A549 (cell line): Measurements from ENCODE around the gene TMEFF2.

Experiments
- EHF ChIP-seq: fragments of 250-450 bp; sonication (Bioruptor Pico); IDR thresholded peaks from 2 replicates; pipeline ENCODE4 v1.5.0; 2020; ENCODE audit warnings: mild to moderate bottlenecking
- EP300 ChIP-seq, 2 experiments: fragments of >200 bp; sonication (Bioruptor Twin); formaldehyde crosslinking; IDR thresholded peaks; 2 replicates in 1 of 2; 3 replicates in 1 of 2; pipeline ENCODE4 v1.6.1; 2016 to 2017
- FOSL2 ChIP-seq, 2 experiments: fragments of 450-650 bp in 1 of 2; fragments of >200 bp in 1 of 2; sonication (Bioruptor Twin) in 1 of 2; formaldehyde crosslinking; IDR thresholded peaks; 2 replicates each; pipeline versions ENCODE4 v1.5.0 to v1.6.1; 2016 to 2020; ENCODE audit warnings: mild to moderate bottlenecking in 1 of 2, moderate library complexity in 1 of 2
- HMGXB4 ChIP-seq: fragments of 250-450 bp; sonication (Bioruptor Pico); IDR thresholded peaks from 2 replicates; pipeline ENCODE4 v1.5.0; 2021; ENCODE audit warnings: mild to moderate bottlenecking, moderate library complexity, borderline replicate concordance
- HOXA7 ChIP-seq: fragments of 250-450 bp; sonication (Bioruptor Pico); IDR thresholded peaks from 2 replicates; pipeline ENCODE4 v1.5.0; 2020; ENCODE audit warnings: mild to moderate bottlenecking, moderate library complexity
- JUNB ChIP-seq: fragments of >200 bp; sonication (Bioruptor Twin); formaldehyde crosslinking; IDR thresholded peaks from 2 replicates; pipeline ENCODE4 v1.6.1; 2016
- POLR2A ChIP-seq: IDR thresholded peaks from 2 replicates; pipeline ENCODE4 v1.6.1; 2012; ENCODE audit warnings: mild to moderate bottlenecking, low read length
- ZC3H11A ChIP-seq: fragments of 450-650 bp; IDR thresholded peaks from 2 replicates; pipeline ENCODE4 v1.6.1; 2014; ENCODE audit warnings: antibody characterized with exemption, mild to moderate bottlenecking
- TF ChIP-seq, protein P1 (sequence below): fragments of >200 bp; sonication (Bioruptor Twin); formaldehyde crosslinking; IDR thresholded peaks from 3 replicates; pipeline ENCODE4 v1.5.1; 2016

DNA sequence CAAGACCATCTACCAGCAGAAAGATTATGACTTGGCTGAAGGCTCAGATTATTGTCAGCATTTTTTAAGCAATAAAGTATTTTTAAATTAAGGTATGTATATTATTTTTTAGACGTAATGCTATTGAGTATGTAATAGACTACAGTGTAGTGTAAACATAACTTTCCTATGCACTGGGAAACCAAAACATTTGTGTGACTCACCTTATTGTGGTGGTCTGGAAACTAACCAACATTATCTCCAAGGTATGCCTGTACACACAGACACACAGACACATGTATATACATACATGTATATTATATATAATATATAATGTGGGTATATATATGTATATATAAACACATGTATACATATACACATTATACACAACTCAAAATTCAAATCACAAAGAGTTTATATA is 9.1 kb upstream of the TMEFF2 start:
- TF ChIP-seq POLR2A: no peak
- no peak for TF ChIP-seq ZC3H11A
- TF ChIP-seq, protein P1, sequence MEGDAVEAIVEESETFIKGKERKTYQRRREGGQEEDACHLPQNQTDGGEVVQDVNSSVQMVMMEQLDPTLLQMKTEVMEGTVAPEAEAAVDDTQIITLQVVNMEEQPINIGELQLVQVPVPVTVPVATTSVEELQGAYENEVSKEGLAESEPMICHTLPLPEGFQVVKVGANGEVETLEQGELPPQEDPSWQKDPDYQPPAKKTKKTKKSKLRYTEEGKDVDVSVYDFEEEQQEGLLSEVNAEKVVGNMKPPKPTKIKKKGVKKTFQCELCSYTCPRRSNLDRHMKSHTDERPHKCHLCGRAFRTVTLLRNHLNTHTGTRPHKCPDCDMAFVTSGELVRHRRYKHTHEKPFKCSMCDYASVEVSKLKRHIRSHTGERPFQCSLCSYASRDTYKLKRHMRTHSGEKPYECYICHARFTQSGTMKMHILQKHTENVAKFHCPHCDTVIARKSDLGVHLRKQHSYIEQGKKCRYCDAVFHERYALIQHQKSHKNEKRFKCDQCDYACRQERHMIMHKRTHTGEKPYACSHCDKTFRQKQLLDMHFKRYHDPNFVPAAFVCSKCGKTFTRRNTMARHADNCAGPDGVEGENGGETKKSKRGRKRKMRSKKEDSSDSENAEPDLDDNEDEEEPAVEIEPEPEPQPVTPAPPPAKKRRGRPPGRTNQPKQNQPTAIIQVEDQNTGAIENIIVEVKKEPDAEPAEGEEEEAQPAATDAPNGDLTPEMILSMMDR: no peak
- no peak for TF ChIP-seq JUNB
- TF ChIP-seq EHF: no peak
- TF ChIP-seq EP300 (IDR thresholded peaks at IDR 0.05): no peak
- TF ChIP-seq HOXA7: no peak
- TF ChIP-seq HMGXB4: no peak
- TF ChIP-seq FOSL2 (IDR thresholded peaks at IDR 0.05): no peak
- no peak for TF ChIP-seq FOSL2 (CRISPR knock-in tag; IDR thresholded peaks at IDR 0.05)
